GM10847 (cell line): Measurements from ENCODE around the gene RAC3.

Experiments
- POLR2A ChIP-seq: IDR thresholded peaks from 2 replicates; pipeline ENCODE4 v1.6.1; 2011; ENCODE audit not compliant: insufficient read length; ENCODE audit errors: extremely low read depth

RAC3 gene

DNA sequence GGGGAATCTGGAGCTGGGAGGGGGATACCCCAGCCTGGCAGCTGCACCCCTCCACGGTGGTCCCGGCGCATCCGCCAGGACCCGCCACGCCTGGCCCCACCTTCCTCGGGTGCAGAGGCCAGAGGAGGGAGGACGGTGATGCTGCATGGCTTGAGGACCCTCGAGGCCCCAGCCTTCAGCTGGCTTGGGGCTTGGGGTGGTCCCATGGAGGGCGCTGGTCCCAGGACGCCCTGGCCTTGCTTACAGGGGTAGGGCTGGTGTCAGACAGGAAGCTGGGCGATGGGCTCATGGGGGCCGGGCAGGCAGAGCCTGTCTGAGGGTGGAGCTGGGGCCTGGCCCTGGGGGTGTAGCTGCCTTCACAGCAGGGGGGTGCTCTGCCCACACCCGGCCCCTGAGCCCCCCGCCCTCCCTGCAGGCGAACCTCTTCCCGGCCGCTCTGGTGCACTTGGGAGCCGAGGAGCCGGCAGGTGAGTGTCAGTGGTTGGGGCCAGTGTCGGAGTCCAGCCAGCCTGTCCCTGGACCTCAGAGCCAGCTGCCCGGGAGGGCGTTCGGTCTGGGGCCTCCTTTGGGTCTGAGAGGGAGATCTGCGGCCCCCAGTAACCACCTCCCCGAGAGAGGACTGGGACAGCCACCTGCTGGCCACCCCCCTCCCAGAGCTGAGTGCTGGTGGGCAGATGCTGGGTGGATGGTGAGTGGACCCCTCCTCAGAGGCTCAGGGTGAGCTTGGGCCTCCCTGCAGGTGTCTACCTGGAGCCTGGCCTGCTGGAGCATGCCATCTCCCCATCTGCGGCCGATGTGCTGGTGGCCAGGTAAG lies 15.2 kb upstream of the RAC3 start:
- no peak for TF ChIP-seq POLR2A

DNA sequence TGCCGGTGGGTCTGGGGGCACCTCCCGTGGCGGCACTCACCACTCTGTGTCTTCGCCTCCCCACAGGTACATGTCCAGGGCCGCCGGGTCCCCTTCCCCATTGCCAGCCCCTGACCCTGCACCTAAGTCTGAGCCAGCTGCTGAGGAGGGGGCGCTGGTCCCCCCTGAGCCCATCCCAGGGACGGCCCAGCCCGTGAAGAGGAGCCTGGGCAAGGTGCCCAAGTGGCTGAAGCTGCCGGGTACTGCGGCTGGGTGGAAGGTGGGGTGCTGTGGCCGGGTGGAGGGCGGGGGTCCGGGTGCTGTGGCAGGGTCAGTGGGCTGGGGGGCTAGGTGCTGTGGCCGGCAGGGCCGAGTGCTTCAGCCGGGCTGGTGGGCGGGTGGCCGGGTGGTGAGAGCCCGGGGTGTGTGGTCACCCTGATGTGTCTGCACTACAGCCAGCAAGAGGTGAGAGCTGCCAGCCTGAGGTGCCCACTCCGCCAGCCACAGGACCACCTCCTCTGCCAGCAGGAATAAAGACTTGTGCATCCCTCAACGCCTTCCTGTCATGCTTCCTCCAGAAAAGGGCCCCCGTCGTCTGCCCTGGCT lies 14.5 kb upstream of the RAC3 start:
- no peak for TF ChIP-seq POLR2A

DNA sequence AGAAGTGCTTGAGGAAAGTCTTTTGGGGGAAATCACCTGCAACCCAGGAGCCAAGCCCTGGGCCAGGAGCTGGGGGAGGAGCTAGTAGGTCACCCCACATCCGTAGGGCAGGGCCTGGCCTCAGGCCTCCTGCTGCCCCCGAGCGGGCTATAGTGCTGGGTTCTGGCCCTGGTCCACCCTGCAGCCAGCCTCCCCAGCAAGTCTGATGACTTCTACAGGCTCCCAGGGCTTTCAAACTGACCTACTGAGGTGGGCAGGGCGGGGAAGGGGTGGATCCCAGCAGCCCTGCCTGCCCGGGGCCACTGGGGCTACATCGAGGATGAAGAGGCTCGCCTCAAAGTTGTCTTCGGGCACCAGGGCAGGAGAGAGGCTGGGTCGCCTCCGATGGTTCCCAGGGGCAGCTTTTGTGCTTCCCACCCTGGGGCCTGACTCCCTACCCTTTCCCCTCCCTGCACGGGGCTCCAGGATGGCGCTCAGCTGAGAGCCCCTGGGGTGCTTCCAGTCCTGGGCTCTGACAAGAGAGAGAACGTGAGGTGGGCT lies 13.8 kb upstream of the RAC3 start:
- no peak for TF ChIP-seq POLR2A

DNA sequence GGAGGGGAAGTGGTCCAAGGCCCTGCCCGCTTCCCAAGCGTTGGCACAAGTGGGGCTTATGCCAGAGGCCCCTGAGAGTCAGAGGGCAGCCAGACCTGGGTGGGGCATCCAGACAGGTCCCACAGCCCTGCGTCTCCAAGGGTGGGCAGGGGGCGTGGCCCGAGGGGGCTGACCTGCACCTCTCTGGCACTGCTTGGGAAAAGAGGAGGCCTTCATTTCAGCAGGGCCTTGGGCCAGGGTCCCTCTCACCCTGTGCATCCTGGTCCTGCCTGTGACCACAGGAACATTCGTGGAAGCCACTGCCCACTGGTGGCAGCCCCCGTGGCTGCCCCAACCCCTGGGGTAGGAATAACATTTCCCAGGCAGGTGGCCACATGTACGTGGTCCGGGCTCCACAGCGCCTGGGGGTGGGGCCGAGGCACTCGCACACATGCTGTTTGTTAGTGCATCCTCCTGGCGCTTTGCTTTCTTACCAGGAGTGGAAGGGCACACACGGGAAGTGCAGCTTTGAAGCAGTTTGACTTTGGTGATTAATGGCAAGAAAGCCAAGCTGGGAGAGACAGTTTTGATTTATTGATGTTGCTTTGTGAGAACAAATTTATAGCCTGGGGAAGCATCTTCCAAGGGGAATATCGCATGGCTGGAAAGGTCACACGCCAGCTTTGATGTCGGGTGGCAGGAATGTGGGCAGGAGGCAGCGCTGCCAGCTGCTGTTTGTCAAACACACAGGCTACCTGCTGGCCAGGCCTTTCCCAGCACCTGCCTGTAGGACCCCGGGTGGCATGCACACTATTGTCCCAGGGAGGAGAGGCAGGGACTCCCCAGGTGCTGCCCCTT lies 13.1 kb upstream of the RAC3 start:
- TF ChIP-seq POLR2A, result no peak

DNA sequence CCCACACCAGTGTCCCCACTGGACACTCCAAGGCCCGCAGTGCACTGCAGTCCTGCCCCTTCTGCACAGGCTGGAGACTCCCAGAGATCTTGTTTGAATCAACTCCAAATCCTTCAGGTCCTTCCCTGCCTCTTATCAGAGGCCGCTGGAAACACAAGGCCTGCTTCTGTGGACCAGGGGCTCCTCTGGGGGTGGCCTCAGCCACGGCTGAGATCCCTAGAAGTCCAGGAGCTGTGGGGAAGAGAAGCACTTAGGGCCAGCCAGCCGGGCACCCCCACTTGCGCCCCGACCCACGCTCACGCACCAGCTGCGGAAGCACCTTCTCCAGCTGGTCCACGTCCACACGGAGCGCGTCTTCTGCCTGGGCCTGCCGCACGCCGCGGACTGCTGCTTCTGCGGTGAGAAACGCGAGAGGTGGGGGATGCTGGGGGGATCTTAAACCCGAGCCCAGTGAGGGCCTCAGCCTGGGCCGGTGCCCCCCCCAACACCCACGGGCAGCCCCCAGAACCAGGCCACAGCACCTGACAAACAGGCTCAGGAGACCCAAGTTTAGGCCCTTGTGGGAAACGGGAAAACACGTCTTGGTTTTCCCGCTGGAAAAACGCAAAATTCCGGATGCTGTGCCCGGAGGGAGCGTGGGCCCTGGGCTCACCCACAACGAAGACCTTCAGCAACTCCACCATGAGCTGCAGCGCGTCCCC lies 12.3 kb upstream of the RAC3 start:
- TF ChIP-seq POLR2A, result no peak

DNA sequence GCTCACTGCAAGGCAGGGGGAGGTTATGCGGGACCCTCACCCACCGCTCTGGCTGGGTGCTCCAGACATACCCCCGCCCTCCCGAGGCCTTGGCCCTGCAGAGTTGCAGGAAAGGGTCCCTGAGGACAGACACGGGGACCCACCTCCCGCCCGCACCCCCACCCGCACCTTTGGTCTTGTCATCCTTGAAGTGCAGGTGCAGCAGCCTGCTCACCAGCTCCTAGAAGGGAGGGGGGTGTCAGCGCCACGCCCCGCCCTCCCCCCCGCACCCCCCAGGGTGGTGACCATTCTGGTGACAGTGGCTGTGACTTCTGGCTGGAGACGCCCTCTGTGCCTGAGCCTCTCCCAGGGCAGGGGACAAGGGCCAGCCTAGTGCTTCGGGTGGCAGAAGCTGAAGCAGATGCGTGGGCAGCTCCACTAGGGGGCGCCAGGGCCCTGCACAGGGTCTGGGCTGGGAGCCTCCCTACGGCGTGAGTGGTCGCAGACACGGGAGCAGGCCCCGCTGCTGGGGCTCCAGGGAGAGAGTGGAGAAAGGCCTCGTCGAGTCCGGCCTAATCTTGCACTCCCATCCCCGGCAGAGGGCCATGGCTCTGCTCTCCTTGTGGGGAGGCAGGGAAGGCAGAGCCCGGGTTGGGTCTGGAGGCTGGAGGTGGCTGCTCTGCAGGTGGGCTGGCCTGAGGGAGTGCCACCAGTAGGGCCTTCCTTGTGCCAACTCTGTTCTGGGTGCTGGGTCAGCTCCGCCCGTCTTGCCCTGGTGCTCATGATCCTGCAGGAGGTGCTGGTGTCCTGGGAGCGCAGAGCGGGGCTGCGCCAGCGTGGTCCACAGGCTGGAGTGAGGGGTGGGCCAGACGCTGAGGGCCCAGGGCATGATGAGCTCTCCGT lies 11.5 kb upstream of the RAC3 start:
- TF ChIP-seq POLR2A, result no peak

DNA sequence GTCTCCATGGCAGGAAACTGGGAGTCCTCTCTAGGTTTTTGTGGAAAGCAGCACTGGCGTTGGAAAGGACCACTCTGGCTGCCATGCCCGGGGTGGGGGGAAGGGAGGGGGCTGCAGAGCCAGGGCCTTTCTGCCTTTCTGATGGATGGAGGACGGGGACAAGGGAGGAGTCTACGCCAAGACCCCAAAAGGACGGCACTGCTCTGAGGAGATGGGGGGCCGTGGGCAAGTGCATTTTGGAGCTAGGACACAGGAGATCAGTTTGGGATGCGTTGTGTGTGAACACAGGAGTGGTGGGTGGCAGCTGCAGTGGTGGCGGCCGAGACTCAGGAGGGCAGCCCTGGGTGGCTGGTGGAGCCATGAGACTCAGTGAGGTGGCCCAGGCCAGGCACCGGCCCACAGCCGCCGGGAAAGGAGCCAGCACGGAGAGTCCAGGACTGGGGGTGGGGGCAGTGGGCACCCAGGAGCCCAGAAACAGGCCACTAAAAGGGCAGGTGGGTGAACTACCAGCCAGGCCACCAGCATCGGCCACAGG lies 10.8 kb upstream of the RAC3 start:
- TF ChIP-seq POLR2A, result no peak

DNA sequence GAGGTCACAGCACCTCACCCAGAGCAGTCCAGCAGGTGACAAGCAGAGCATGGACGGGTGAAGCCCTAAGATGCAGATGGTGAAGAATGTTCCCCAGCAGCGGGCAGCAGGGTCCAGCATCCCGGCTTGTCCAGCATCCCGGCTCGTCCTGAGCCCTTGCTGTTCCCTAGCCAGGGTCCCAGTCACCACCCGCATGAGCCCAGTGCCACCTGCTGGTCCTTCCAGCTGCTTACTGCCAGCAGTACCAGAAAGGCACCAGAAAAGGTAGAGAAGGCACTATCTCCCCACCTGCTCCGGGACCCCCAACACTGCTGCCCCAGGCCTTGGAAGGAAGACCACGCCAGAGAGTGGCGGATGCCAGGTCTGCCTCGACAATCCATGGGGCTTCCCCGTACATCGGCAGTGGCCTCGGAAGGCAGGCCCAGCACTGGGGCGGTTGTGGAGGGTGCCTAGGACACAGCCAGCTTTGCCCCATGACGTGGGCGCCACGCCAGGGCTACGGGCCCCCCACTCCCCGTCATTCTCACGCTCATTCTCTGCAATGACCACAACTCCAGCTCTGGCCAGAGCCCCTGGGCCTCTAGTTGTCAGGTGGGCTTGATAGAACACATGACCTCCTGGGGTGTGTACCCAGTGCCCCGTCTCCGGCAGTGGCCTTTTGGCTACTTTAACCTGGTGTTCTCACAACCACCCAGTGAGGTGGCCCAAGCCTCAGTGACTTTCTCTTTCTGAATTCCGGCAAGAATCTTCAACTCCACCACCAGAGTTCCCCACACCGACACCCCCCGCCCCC lies 10.2 kb upstream of the RAC3 start:
- no peak for TF ChIP-seq POLR2A

DNA sequence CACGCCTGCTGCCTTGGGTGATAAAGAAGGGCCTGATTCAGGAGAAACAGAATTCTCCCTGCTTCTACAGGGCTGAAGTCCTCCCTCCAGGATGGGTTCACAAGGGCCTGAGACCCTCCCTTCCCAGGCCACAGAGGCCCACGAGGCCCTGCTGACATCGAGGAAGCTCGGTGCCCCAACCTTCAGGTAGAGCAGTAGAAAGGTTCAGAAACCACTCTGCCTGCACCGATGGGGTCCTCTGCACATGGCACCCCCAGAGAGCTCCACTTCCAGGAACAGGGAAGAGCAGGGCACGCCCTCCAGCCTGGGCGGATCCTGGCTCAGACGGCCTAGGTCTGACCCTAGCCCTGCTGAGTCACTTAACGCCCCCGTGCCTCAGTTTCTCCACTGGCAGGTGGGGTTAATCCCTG lies 9.6 kb upstream of the RAC3 start:
- TF ChIP-seq POLR2A, result no peak

DNA sequence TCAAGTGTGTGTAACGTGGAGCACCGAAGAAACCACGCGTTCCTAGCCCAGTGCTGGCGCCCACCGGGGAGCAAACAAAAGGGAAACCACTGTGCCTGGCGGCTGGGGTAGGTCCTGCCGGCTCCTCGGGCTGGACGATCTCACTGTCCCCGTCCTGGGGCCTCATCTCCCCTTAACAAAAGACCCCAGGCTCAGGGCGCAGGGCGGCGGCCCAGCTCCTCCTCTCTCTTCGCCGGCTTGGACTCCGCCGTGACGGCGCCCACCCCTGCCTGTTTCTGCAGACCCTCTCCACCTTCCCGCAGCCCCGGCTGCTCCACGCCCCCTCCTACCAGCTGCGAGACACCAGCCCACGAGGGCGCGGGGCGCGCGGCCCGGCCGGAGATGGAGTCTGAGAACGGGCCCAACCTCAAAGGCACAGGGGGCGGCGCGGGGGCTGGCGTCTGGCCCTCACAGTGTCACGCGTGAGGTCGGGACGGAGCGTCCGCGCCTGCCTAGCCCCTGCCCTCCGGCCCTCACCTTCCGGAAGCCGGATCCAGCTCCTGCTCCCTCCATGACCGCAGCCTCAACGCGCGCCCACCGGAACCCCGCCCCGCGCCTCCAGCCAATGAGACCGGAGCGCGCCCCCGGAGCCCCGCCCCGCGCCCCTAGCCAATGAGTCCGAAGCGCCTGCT lies 9.0 kb upstream of the RAC3 start, which contains the start of gene CENPX:
Gene CENPX (minus strand): TSS at position 569 of the 671 bp plus-strand sequence. CDS start 17 bp downstream, at position 552.
- TF ChIP-seq POLR2A, result peak; percentile 67

DNA sequence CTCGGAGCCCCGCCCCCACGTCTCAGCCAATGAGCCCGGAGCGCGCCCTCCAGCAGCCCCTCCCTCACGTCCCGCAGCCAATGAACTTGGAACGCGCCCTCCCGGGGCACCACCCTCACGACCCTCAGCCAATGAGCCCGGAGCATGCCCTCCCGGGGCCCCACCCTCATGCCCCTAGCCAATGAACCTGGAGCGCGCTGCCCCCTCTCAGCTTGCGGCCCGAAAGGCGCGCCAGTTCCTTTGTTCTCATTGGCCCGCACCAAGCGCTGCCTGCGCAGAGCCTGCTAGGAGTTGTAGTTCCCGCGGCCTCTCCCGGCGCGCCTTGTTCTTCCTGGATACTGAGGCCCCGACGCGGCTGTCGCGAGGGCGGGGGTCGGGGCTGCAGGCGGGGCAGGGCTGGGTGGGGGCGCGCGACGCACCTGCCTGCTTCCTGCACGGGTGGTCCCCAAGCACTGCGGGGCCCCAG lies 8.5 kb upstream of the RAC3 start, which contains the start of gene LRRC45:
Gene LRRC45 (plus strand): TSS at position 325 of the 466 bp plus-strand sequence. CDS start 339 bp downstream, outside the sequence.
- no peak for TF ChIP-seq POLR2A
